Activated CD4-positive, alpha-beta T cell treated with anti-CD3 and anti-CD28 coated beads, Interleukin-2, amount 10 ng/mL, durations not matched to agents 24 days and 14 days (primary cell): ENCODE measurements around the gene CNN2. TPM values are rescaled to one million over a fixed set of nuclear protein-coding genes. Genes with fewer than 3 reads are reported as not detected.

Experiments
- DNase-seq: peaks from one replicate; pipeline ENCODE4 v3.0.0; 2022
- H3K27ac Mint-ChIP-seq: one replicate; pipeline ENCODE4 v1.8.0; 2022; ENCODE audit warnings: mild to moderate bottlenecking, mixed read lengths
- H3K27me3 Mint-ChIP-seq: one replicate; pipeline ENCODE4 v1.8.0; 2022; ENCODE audit warnings: mixed read lengths
- H3K36me3 Mint-ChIP-seq: one replicate; pipeline ENCODE4 v1.8.0; 2022; ENCODE audit warnings: low read depth, mild to moderate bottlenecking, mixed read lengths
- H3K4me1 Mint-ChIP-seq: one replicate; pipeline ENCODE4 v1.8.0; 2021; ENCODE audit warnings: mixed read lengths
- H3K4me3 Mint-ChIP-seq: one replicate; pipeline ENCODE4 v1.8.0; 2022; ENCODE audit warnings: mild to moderate bottlenecking, moderate library complexity, mixed read lengths
- H3K9me3 Mint-ChIP-seq: one replicate; pipeline ENCODE4 v1.8.0; 2021; ENCODE audit warnings: mixed read lengths
- intact Hi-C: fragments of 100-400 bp; cut with micrococcal nuclease; formaldehyde crosslinking; loops from one replicate; pipeline ENCODE4 v1.15.1; 2023
- total RNA-seq: library from RNA; stranded (reverse); gene quantifications from 2 replicates; pipeline ENCODE4 v1.2.3, GENCODE V29; 2022

Gene CNN2
- total RNA-seq, 1 donor from 2014 or later: 112 TPM

GRCh38 chr19:1082165-1082927 lies 55.9 kb downstream of the CNN2 start:
- Mint-ChIP-seq H3K27ac (peak overlapping the region; percentile 78), H3K9me3 (no peaks in the 10 kb centered on the region), H3K4me3 (peak overlapping the region; percentile 40), H3K4me1 (peaks cover 23% of the 10 kb centered on the region), H3K36me3 (peaks cover 58% of the 10 kb centered on the region), H3K27me3 (no peaks in the 10 kb centered on the region)
- intact Hi-C loops: no loop called here
- peak; percentile 94 for DNase-seq

- Mint-ChIP-seq H3K36me3 (peaks cover 59% of the 10 kb centered on the region), H3K9me3 (no peaks in the 10 kb centered on the region), H3K4me1 (peaks cover 27% of the 10 kb centered on the region), H3K27ac (no peak overlapping the region), H3K4me3 (no peak overlapping the region), H3K27me3 (no peaks in the 10 kb centered on the region)
- DNase-seq: no peak
- intact Hi-C loops: no loop called here
Measured at GRCh38 chr19:1082928-1083816, 56.8 kb downstream of the CNN2 start.

GRCh38 chr19:1084024-1084868 lies 57.8 kb downstream of the CNN2 start:
- no peak for DNase-seq
- Mint-ChIP-seq H3K4me1 (peaks cover 24% of the 10 kb centered on the region), H3K27ac (peak overlapping the region; percentile 49), H3K4me3 (no peak overlapping the region), H3K36me3 (peaks cover 59% of the 10 kb centered on the region), H3K27me3 (no peaks in the 10 kb centered on the region), H3K9me3 (no peaks in the 10 kb centered on the region)
- intact Hi-C loops: no loop called here

- no peaks in the 10 kb centered on the region for H3K27me3 Mint-ChIP-seq
- peaks cover 23% of the 10 kb centered on the region for H3K4me1 Mint-ChIP-seq
- DNase-seq: no peak
- H3K4me3 Mint-ChIP-seq: peak overlapping the region; percentile 15
- no peaks in the 10 kb centered on the region for H3K9me3 Mint-ChIP-seq
- peaks cover 52% of the 10 kb centered on the region for H3K36me3 Mint-ChIP-seq
- intact Hi-C loops: no loop called here
- H3K27ac Mint-ChIP-seq: peak overlapping the region; percentile 78
Measured at GRCh38 chr19:1085053-1085658, 58.7 kb downstream of the CNN2 start.

GRCh38 chr19:1085676-1086442 lies 59.5 kb downstream of the CNN2 start:
- Mint-ChIP-seq H3K27me3 (no peaks in the 10 kb centered on the region), H3K36me3 (peaks cover 47% of the 10 kb centered on the region), H3K27ac (peak overlapping the region; percentile 78), H3K4me1 (peaks cover 21% of the 10 kb centered on the region), H3K9me3 (no peaks in the 10 kb centered on the region), H3K4me3 (peak overlapping the region; percentile 15)
- DNase-seq: peak; percentile 68
- intact Hi-C loops: no loop called here

GRCh38 chr19:1086613-1087012 lies 60.2 kb downstream of the CNN2 start:
- DNase-seq: no peak
- Mint-ChIP-seq H3K36me3 (peaks cover 46% of the 10 kb centered on the region), H3K27me3 (no peaks in the 10 kb centered on the region), H3K4me1 (peaks cover 18% of the 10 kb centered on the region), H3K27ac (peak overlapping the region; percentile 51), H3K4me3 (no peak overlapping the region), H3K9me3 (no peaks in the 10 kb centered on the region)
- intact Hi-C loops: no loop called here

GRCh38 chr19:1087813-1088415 lies 61.5 kb downstream of the CNN2 start:
- peak; percentile 85 for DNase-seq
- peak overlapping the region; percentile 70 for H3K4me3 Mint-ChIP-seq
- no peaks in the 10 kb centered on the region for H3K9me3 Mint-ChIP-seq
- peak overlapping the region; percentile 84 for H3K27ac Mint-ChIP-seq
- peaks cover 39% of the 10 kb centered on the region for H3K36me3 Mint-ChIP-seq
- H3K27me3 Mint-ChIP-seq: no peaks in the 10 kb centered on the region
- intact Hi-C loops: no loop called here
- H3K4me1 Mint-ChIP-seq: peaks cover 16% of the 10 kb centered on the region

GRCh38 chr19:1088416-1089010 lies 62.1 kb downstream of the CNN2 start:
- Mint-ChIP-seq H3K4me1 (peaks cover 18% of the 10 kb centered on the region), H3K9me3 (no peaks in the 10 kb centered on the region)
- intact Hi-C loops: no loop called here

More at GRCh38 chr19:1088416-1089010, 62.1 kb downstream of the CNN2 start:
- H3K4me3 Mint-ChIP-seq: no peak overlapping the region
- H3K27ac Mint-ChIP-seq: peak overlapping the region; percentile 84
- peak; percentile 77 for DNase-seq
- peaks cover 45% of the 10 kb centered on the region for H3K36me3 Mint-ChIP-seq
- H3K27me3 Mint-ChIP-seq: no peaks in the 10 kb centered on the region

Other genes with a start within 250 kb of the CNN2 start
- gene PTBP1, start 229.2 kb upstream of the CNN2 start, total RNA-seq: 789 and 832 TPM in 2 replicates
- gene PLPPR3, start 204.7 kb upstream of the CNN2 start, total RNA-seq: not detected in 2 replicates
- not detected in 2 replicates for gene AZU1, start 198.8 kb upstream of the CNN2 start, total RNA-seq
- gene PRTN3, start 185.6 kb upstream of the CNN2 start, total RNA-seq: not detected in 2 replicates
- gene ELANE, start 174.3 kb upstream of the CNN2 start, total RNA-seq: not detected in 2 replicates
- 1.4 and 2.5 TPM in 2 replicates for gene CFD, start 166.9 kb upstream of the CNN2 start, total RNA-seq
- gene MED16, start 133.4 kb upstream of the CNN2 start, total RNA-seq: 58.1 and 61.1 TPM in 2 replicates
- not detected in 2 replicates for gene RNU6-9, start 133.1 kb upstream of the CNN2 start, total RNA-seq
- gene R3HDM4, start 113.4 kb upstream of the CNN2 start, total RNA-seq: 86.8 and 91.5 TPM in 2 replicates
- 12.9 and 16.8 TPM in 2 replicates for gene KISS1R, start 109.3 kb upstream of the CNN2 start, total RNA-seq
- gene ARID3A, start 100.6 kb upstream of the CNN2 start, total RNA-seq: 35.6 and 36.6 TPM in 2 replicates
- gene WDR18, start 42.3 kb upstream of the CNN2 start, total RNA-seq: 104 and 111 TPM in 2 replicates
- 0.07 TPM in 1 of 2 replicates, not detected in the other for gene GRIN3B, start 26.2 kb upstream of the CNN2 start, total RNA-seq
- gene TMEM259, start 5.5 kb upstream of the CNN2 start, total RNA-seq: 154 and 156 TPM in 2 replicates
- not detected in 2 replicates for gene RNU6-2, start 5.1 kb upstream of the CNN2 start, total RNA-seq
- gene ABCA7, start 13.5 kb downstream of the CNN2 start, total RNA-seq: 15.8 TPM in 2 replicates
- gene ARHGAP45, start 40.6 kb downstream of the CNN2 start, total RNA-seq: 176 and 183 TPM in 2 replicates
- 273 and 274 TPM in 2 replicates for gene POLR2E, start 68.8 kb downstream of the CNN2 start, total RNA-seq
- 225 and 239 TPM in 2 replicates for gene GPX4, start 77.4 kb downstream of the CNN2 start, total RNA-seq
- 97.1 and 98.9 TPM in 2 replicates for gene SBNO2, start 147.7 kb downstream of the CNN2 start, total RNA-seq
- 70.3 and 70.9 TPM in 2 replicates for gene STK11, start 179.2 kb downstream of the CNN2 start, total RNA-seq
- gene CBARP, start 211.4 kb downstream of the CNN2 start, total RNA-seq: 1.7 and 1.9 TPM in 2 replicates
- gene ATP5F1D, start 215.1 kb downstream of the CNN2 start, total RNA-seq: 254 and 269 TPM in 2 replicates
- gene MIDN, start 222.0 kb downstream of the CNN2 start, total RNA-seq: 72.3 and 82.4 TPM in 2 replicates
- gene CIRBP, start 242.7 kb downstream of the CNN2 start, total RNA-seq: 237 TPM in 2 replicates
- gene FAM174C, start 248.9 kb downstream of the CNN2 start, total RNA-seq: 115 and 126 TPM in 2 replicates